H1 (cell line): ENCODE data around the gene RAB43. TPM values are rescaled to one million over a fixed set of nuclear protein-coding genes. Genes with fewer than 3 reads are reported as not detected.

Source experiments
- CHD7 ChIP-seq: fragments of 300-600 bp; sonication (generic); IDR thresholded peaks from 2 replicates; pipeline ENCODE4 v1.7.1; 2012; ENCODE audit warnings: low read length, moderate library complexity, mild to moderate bottlenecking, inconsistent platforms; ENCODE audit not compliant: insufficient replicate concordance
- CTBP2 ChIP-seq: IDR thresholded peaks from 2 replicates; pipeline ENCODE4 v1.7.0; 2011; ENCODE audit warnings: borderline replicate concordance, mild to moderate bottlenecking, moderate library complexity, mixed read lengths, low read length; ENCODE audit not compliant: insufficient read depth, insufficient read length
- EZH2 ChIP-seq: fragments of 200-600 bp; sonication (generic); IDR thresholded peaks from 2 replicates; pipeline ENCODE4 v1.7.1; 2012; ENCODE audit warnings: low read depth, mild to moderate bottlenecking, moderate library complexity, low read length, inconsistent platforms; ENCODE audit not compliant: severe bottlenecking
- HDAC2 ChIP-seq, 2 experiments: fragments of 300-600 bp in 1 of 2; sonication (generic) in 1 of 2; IDR thresholded peaks; 2 replicates each; pipeline ENCODE4 v1.6.1; 2011 to 2012; ENCODE audit warnings: low read depth in 2 of 2, low read length in 2 of 2, mild to moderate bottlenecking in 2 of 2, moderate library complexity in 2 of 2, borderline replicate concordance in 1 of 2, inconsistent platforms in 1 of 2
- KDM5A ChIP-seq: fragments of 200-600 bp; IDR thresholded peaks from 2 replicates; pipeline ENCODE4 v1.7.1; 2012; ENCODE audit warnings: mild to moderate bottlenecking, low read length, inconsistent platforms, mixed read lengths
- RAD21 ChIP-seq, 2 experiments: IDR thresholded peaks in 1 of 2; conservative IDR thresholded peaks in 1 of 2; 2 replicates each; pipeline ENCODE4 v1.6.1; 2011; ENCODE audit warnings: low read depth in 2 of 2, low read length in 2 of 2, improper control_type of control experiment in 1 of 2, inconsistent platforms in 1 of 2, mild to moderate bottlenecking in 1 of 2, moderate library complexity in 1 of 2
- RBBP5 ChIP-seq: IDR thresholded peaks from 2 replicates; pipeline ENCODE4 v1.7.1; 2012; ENCODE audit warnings: low read depth, mild to moderate bottlenecking, inconsistent platforms, low read length, moderate library complexity, borderline replicate concordance
- SP2 ChIP-seq: IDR thresholded peaks from 2 replicates; pipeline ENCODE4 v1.6.1; 2012; ENCODE audit warnings: mild to moderate bottlenecking, low read length, inconsistent platforms
- polyA plus RNA-seq, 7 experiments: library from polyadenylated mRNA; depleted of rRNA in 3 of 7; stranded (reverse) in 5 of 7; unstranded in 2 of 7; fragments of >200 nt in 5 of 7; fragments of 200-250 nt in 2 of 7; gene quantifications; 1 replicate in 5 of 7; 2 replicates in 1 of 7; 4 replicates in 1 of 7; pipeline versions ENCODE4 v1.2.1 to v1.2.3, GENCODE V29; 2011 to 2013; ENCODE audit warnings: missing spikeins in 2 of 7, mixed read lengths in 2 of 7
- total RNA-seq: library from RNA; stranded (reverse); fragmentation: NEBNext Ultra II Directional; extraction: Animal tissue kit (Norgen Biotek cat#: 25700); gene quantifications from 2 replicates; pipeline ENCODE4 v1.2.1, GENCODE V29; 2021

RAB43 gene
- total and polyA plus RNA-seq, 2 of the 8 experiments (the other 6 are each of a cell fraction or from before 2014, with no cell fraction given) = 13.1 to 19.4 TPM

- no peak for TF ChIP-seq CTBP2
- TF ChIP-seq EZH2 = no peak
- no peak for TF ChIP-seq CHD7
- no peak for TF ChIP-seq RBBP5
- no peak for TF ChIP-seq KDM5A
- no peak for TF ChIP-seq HDAC2 (IDR thresholded peaks at IDR 0.05; ENCODE audit: borderline replicate concordance in 1 of 2, low read depth in 2 of 2, low read length in 2 of 2)
- no peak for TF ChIP-seq SP2
- no peak; a peak in 1 of 4 replicates for TF ChIP-seq RAD21 (IDR thresholded peaks at IDR 0.05 in 1 of 2, conservative IDR thresholded peaks at IDR 0.05 in 1 of 2; ENCODE audit: low read depth in 2 of 2, low read length in 2 of 2)
Measured at GRCh38 chr3:129040579-129041300, 80.9 kb downstream of the RAB43 start (continued).
